HG03378 (cell line): ENCODE measurements around the gene ASB11.
A peak's percentile ranks its signal among the peaks of the same experiment; 100 is the strongest.
"Not testable (repeated sequence)": the region's sequence is repeated elsewhere in the genome, so short reads cannot be mapped to it uniquely, and the experiment has no call there.

ENCODE experiments used
- ATAC-seq: cut with Tn5 transposase; IDR thresholded peaks from one replicate; pipeline ENCODE4 v1.9.1; 2021; ENCODE audit warnings: mild to moderate bottlenecking, moderate library complexity; ENCODE audit not compliant: unreplicated experiment

Gene ASB11

DNA sequence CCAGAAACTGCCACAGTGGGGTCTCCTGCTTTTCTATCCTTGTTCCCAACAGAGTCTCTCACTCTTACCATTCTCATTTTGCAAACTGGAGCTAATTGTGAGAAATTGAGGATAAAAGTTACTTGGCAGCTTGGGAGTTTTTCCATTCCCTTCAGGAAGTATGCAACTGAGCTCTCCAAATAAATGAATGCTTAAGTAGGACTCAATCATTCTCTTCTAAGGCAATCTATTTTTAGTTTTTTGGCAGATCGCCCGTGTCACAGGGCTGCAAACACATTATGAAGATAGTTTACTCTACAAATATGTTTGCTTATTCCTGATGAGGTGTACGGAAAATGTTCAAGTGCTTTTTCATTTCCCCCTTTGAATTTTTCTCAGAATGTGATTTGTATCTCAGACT is 5.3 kb downstream of the ASB11 start:
- no peak for ATAC-seq

DNA sequence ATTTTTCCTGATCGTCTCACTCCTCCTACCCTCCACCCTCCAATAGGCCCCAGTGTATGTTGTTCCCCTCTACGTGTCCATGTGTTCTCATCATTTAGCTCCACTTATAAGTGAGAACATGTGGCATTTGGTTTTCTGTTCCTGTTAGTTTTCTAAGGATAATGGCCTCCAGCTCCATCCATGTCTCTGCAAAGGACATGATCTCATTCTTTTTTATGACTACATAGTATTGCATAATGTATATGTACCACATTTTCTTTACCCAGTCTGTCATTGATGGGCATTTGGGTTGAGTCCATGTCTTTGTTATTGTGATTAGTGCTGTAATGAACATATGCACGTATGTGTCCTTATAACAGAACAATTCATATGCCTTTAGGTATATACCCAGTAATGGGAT is 9.5 kb downstream of the ASB11 start:
- not testable (repeated sequence) for ATAC-seq

- ATAC-seq = peak; percentile 67
Measured at GRCh38 chrX:15301924-15302323, 13.5 kb downstream of the ASB11 start.

DNA sequence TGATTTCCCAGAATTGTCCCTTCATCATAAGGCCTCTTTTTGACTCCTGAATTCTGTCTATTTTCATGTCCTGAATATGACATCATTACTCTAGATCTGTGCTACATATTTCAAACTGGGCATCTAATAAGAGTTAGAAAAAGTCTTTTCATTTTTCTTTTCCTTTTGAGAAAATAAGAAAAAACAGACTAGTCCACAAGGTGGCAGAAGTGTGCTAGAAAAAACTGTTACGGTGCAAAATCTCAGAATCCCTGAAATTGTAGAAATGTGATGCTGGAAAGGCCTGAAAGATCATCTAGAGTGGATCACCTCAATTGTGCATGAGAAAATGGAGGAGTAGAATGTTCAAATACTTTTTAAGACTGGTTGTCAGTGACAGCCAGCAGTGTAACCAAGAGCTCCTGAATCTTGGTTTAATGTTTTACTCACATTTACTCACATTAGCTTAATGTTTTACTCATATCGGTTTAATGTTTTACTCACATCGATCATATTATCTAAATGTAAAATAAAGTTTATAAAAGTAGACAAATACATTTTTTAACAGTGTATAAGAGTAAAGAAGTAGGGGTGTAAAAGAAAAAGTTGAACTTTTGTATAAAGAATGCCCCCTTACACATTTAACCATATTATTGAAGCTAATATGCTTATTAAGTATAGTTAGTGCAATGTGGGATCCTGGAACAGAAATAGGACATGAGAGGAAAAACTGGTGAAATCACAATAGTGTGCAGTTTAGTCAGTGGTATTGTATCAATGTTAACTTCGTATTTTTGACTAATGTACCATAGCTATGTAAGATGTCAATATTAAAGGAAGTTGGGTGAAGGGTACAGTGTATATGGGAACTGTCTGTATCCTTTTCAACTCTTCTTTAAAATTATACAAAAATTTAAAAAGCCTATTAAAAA is 15.2 kb downstream of the ASB11 start:
- ATAC-seq = no peak

GRCh38 chrX:15298780-15299179 is 16.7 kb downstream of the ASB11 start:
- ATAC-seq = no peak

DNA sequence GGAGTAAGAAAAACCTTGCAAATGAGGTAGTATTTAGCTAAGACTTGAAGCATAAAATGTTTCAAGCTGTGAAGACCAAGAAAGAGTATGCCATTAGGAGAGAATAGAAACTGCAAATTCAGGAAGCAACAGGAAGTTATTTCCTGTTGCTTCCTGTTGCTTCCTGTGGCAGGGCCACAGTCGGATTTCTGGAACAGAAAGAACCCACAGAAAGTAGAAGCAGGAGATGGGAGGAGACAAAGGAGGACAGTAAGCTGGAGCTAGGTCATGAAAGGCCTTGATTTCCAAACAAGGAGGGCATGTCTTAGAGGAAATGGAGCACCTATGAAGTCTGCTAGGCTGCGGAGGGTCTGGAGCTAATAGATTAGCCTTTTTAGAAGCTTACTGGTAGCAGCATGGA is 17.2 kb downstream of the ASB11 start:
- no peak for ATAC-seq

- no peak for ATAC-seq
Measured at GRCh38 chrX:15293451-15293850, 22.0 kb downstream of the ASB11 start.

DNA sequence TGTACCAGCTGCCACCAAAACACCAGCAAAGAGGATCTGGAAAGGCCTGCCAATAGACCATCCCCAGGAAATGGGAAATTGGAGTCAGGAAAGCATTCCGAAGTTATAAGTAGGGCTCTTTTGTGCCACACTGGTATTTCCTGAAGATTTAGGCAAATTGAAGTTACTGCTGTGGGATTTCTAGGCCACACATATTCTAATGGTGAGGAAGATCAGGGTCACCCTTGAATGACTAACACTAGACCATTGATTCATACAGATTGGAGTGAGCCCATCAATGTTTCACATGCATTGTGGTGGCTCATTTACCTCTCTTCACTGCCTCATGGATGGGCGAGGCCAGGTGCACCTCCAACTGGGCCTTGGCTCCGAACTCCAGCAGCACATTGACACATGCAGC is 22.6 kb downstream of the ASB11 start:
- no peak for ATAC-seq

- ATAC-seq = no peak
Measured at GRCh38 chrX:15277604-15278003, 37.8 kb downstream of the ASB11 start.

- ATAC-seq = no peak
Measured at GRCh38 chrX:15274946-15275345, 40.5 kb downstream of the ASB11 start.

DNA sequence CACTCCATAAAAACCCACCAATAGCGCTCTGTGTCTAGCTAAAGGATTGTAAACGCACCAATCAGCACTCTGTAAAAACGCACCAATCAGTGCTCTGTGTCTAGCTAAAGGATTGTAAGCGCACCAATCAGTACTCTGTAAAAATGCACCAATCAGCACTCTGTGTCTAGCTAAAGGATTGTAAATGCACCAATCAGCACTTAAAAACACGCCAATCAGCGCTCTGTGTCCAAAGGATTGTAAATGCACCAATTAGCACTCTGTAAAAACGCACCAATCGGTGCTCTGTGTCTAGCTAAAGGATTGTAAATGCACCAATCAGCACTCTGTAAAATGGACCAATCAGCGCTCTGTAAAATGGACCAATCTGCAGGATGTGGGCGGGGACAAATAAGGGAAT is 42.2 kb downstream of the ASB11 start:
- ATAC-seq = not testable (repeated sequence)

- ATAC-seq = no peak
Measured at GRCh38 chrX:15271757-15272156, 43.7 kb downstream of the ASB11 start.

DNA sequence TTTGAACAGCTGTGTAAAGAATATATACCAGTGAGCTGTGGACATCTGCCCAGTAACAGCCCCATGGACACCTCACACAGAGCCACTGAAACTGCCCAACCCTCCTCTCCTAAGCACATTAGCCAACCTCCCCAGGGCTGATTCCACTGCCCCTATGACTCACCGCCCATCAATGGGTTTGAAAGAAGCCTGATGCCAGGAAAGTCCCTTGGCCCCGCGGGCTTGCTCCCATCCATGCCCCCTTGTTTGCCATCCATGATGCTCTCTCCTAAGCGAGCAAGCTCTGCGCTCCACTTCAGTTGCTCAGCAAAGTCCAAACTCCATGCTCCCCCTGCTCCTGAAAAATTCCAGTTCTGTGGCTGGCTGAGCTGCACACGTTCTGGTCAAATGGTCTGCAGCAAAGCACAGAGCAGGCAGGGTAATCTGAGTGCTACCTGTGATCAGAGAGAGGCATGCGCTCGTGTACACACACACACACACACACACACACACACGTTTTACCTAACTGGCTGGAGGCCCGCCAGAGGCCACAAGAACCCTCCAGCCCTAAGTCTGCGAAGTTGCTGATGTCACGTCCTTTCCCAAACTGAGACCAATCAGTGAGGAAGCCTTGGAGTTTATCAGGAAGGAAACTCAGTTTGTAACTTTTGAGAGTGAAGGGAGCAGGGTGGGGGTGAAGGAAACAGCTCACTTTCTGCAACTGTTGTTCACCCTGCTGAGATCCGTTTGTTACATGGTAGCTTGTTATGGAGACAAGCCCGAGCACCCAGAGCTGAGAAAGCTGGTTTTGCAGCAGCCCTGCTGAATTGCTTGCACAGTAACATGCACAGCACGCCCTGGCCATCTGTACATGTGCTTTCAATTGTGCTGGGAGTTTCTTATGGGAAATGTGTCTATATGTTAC is 45.6 kb downstream of the ASB11 start, which contains the start of gene ASB9:
Gene ASB9 (minus strand): TSS at position 466 of the 904 bp plus-strand sequence. CDS start 209 bp downstream, at position 257.
- peak; percentile 59 for ATAC-seq

- ATAC-seq = no peak
Measured at GRCh38 chrX:15269120-15269519, 46.3 kb downstream of the ASB11 start.

GRCh38 chrX:15254852-15255251 is 60.6 kb downstream of the ASB11 start:
- no peak for ATAC-seq

GRCh38 chrX:15245896-15246295 is 69.5 kb downstream of the ASB11 start:
- ATAC-seq = no peak

DNA sequence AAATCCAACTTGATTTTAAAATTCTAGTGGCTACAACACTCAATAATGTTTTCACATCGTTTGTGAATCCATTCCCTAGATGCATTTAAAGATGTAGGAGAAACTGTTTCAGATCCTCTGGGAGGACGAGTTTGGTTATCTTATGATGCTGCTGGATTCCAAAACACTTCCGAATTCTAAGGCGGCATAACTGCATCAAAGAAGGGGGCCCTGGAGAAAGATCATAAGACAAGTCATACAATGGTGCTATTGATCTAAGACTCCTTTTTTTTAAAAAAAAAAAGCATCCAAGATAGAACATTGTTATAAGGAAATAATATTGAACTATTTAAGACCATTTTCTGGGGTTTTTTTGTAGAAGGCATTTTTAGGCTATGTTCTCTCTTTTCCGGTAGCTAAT is 71.0 kb downstream of the ASB11 start:
- no peak for ATAC-seq

GRCh38 chrX:15242899-15243555 is 72.4 kb downstream of the ASB11 start:
- ATAC-seq = no peak

- no peak for ATAC-seq
Measured at GRCh38 chrX:15241301-15241700, 74.1 kb downstream of the ASB11 start.

DNA sequence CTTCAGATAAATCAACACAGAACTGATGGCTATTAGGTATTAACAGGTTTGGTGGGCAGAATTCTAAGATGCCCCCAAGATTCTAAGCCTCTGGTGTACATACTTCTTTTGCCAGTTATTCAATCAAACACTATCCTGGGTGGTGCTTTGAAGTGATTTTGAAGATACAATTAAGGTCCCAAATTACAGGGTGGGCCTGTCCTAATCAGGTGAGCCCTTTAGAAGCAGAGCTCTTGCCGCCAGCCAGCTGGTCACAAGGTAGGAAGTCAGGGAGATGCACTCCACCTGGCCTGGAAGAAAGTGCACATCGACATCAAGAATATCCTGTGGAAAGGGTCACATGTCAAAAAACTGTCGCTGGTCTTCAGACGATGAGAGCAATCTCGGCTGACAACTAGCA is 75.0 kb downstream of the ASB11 start:
- ATAC-seq = no peak

DNA sequence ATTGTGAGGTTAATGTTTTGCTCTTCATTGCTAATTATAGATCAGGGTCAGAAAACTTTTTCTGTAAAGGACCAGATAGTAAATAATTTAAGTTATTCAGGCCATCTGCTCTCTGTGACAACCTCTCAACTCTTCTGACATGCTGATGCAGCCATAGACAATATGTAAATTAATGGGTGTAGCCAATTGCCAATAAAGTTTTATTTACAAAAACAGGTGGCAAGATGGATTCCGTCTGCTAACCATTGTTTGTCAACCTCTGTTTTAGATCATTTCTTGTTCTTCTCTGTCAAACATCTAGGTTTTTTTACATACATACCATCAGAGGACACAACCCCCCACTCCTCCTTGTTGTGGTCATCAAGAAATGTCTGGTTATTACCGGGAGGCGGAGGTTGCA is 79.3 kb downstream of the ASB11 start:
- no peak for ATAC-seq
